Liver (tissue), 9 donors: ENCODE measurements around the gene DDX50. TPM values are rescaled to one million over a fixed set of nuclear protein-coding genes. Genes with fewer than 3 reads are reported as not detected.
A peak's percentile ranks its signal among the peaks of the same experiment; 100 is the strongest.

Experiments used
- DNase-seq: peaks from one replicate; pipeline ENCODE4 v3.0.0-alpha.2; 2017; ENCODE audit warnings: low spot score
- H3K27ac ChIP-seq, 2 donors: one replicate each; pipeline ENCODE4 v1.7.0; 2013; ENCODE audit warnings: inconsistent platforms in 2 of 2, low read length in 2 of 2, control low read depth in 1 of 2, low read depth in 1 of 2, mild to moderate bottlenecking in 1 of 2
- H3K27me3 ChIP-seq, 4 donors: one replicate each; pipeline versions ENCODE4 v1.6.1 to v1.7.0; 2013; ENCODE audit warnings: low read length in 3 of 4, inconsistent platforms in 1 of 4, mild to moderate bottlenecking in 1 of 4, moderate library complexity in 1 of 4; ENCODE audit not compliant: control insufficient read depth in 4 of 4, insufficient read depth in 4 of 4
- H3K36me3 ChIP-seq, 4 donors: one replicate each; pipeline versions ENCODE4 v1.6.1 to v1.7.0; 2013; ENCODE audit warnings: low read length in 3 of 4, mild to moderate bottlenecking in 3 of 4, low read depth in 1 of 4, moderate library complexity in 1 of 4; ENCODE audit not compliant: control insufficient read depth in 4 of 4, insufficient read depth in 3 of 4
- H3K4me1 ChIP-seq, 4 donors: one replicate each; pipeline versions ENCODE4 v1.6.1 to v1.7.0; 2013; ENCODE audit warnings: low read length in 3 of 4, mild to moderate bottlenecking in 3 of 4, moderate library complexity in 1 of 4; ENCODE audit not compliant: control insufficient read depth in 4 of 4, insufficient read depth in 4 of 4
- H3K4me3 ChIP-seq, 3 donors: one replicate each; pipeline versions ENCODE4 v1.6.1 to v1.7.0; 2013; ENCODE audit warnings: low read length in 3 of 3, control low read depth in 1 of 3, low read depth in 1 of 3, mild to moderate bottlenecking in 1 of 3
- H3K9ac ChIP-seq, 2 donors: one replicate each; pipeline ENCODE4 v1.7.0; 2013; ENCODE audit warnings: low read length in 2 of 2, mild to moderate bottlenecking in 2 of 2, moderate library complexity in 2 of 2, control low read depth in 1 of 2, low read depth in 1 of 2
- H3K9me3 ChIP-seq, 4 donors: one replicate each; pipeline versions ENCODE4 v1.6.1 to v1.7.0; 2013; ENCODE audit warnings: low read length in 3 of 4; ENCODE audit not compliant: control insufficient read depth in 4 of 4
- ATF3 ChIP-seq: IDR thresholded peaks from 2 replicates; pipeline ENCODE4 v1.6.1; 2016; ENCODE audit warnings: antibody characterized with exemption
- CTCF ChIP-seq: fragments of 150-350 bp; IDR thresholded peaks from 2 replicates; pipeline ENCODE4 v1.5.1; 2017; ENCODE audit warnings: improper control_type of control experiment, low read depth, low read length; ENCODE audit not compliant: missing input control
- EGR1 ChIP-seq, 2 donors: IDR thresholded peaks; 2 replicates each; pipeline ENCODE4 v1.6.1; 2016 to 2018; ENCODE audit warnings: antibody characterized with exemption in 2 of 2, low read depth in 2 of 2
- FOXA1 ChIP-seq: IDR thresholded peaks from 2 replicates; pipeline ENCODE4 v1.6.1; 2016; ENCODE audit warnings: antibody characterized with exemption
- FOXA2 ChIP-seq: IDR thresholded peaks from 2 replicates; pipeline ENCODE4 v1.6.1; 2016; ENCODE audit warnings: antibody characterized with exemption
- GABPA ChIP-seq, 2 donors: IDR thresholded peaks in 1 of 2; conservative IDR thresholded peaks in 1 of 2; 2 replicates each; pipeline ENCODE4 v1.6.1; 2016; ENCODE audit warnings: antibody characterized with exemption in 2 of 2, mild to moderate bottlenecking in 1 of 2, moderate library complexity in 1 of 2
- HNF4A ChIP-seq, 2 donors: conservative IDR thresholded peaks; 2 replicates each; pipeline ENCODE4 v1.6.1; 2016; ENCODE audit warnings: antibody characterized with exemption in 2 of 2, mild to moderate bottlenecking in 2 of 2
- HNF4G ChIP-seq: IDR thresholded peaks from 2 replicates; pipeline ENCODE4 v1.6.1; 2016; ENCODE audit warnings: antibody characterized with exemption
- JUND ChIP-seq, 2 donors: IDR thresholded peaks; 2 replicates each; pipeline ENCODE4 v1.6.1; 2016; ENCODE audit warnings: antibody characterized with exemption in 2 of 2
- MAX ChIP-seq: IDR thresholded peaks from 2 replicates; pipeline ENCODE4 v1.6.1; 2016; ENCODE audit warnings: antibody characterized with exemption
- NR2F2 ChIP-seq: IDR thresholded peaks from 2 replicates; pipeline ENCODE4 v1.6.1; 2016; ENCODE audit warnings: antibody characterized with exemption
- RAD21 ChIP-seq, 2 donors: IDR thresholded peaks; 2 replicates each; pipeline ENCODE4 v1.6.1; 2016; ENCODE audit warnings: antibody characterized with exemption in 2 of 2, mild to moderate bottlenecking in 2 of 2
- REST ChIP-seq: IDR thresholded peaks from 2 replicates; pipeline ENCODE4 v1.6.1; 2016; ENCODE audit warnings: antibody characterized with exemption, mild to moderate bottlenecking
- RXRA ChIP-seq, 2 donors: IDR thresholded peaks; 2 replicates each; pipeline ENCODE4 v1.6.1; 2017 to 2018; ENCODE audit warnings: antibody characterized with exemption in 2 of 2, mild to moderate bottlenecking in 1 of 2
- SP1 ChIP-seq: IDR thresholded peaks from 2 replicates; pipeline ENCODE4 v1.6.1; 2018; ENCODE audit warnings: antibody characterized with exemption, mild to moderate bottlenecking
- TAF1 ChIP-seq: conservative IDR thresholded peaks from 2 replicates; pipeline ENCODE4 v1.6.1; 2016; ENCODE audit warnings: antibody characterized with exemption, mild to moderate bottlenecking
- YY1 ChIP-seq: IDR thresholded peaks from 2 replicates; pipeline ENCODE4 v1.6.1; 2016; ENCODE audit warnings: antibody characterized with exemption, mild to moderate bottlenecking
- ZBTB33 ChIP-seq: IDR thresholded peaks from 2 replicates; pipeline ENCODE4 v1.6.1; 2016; ENCODE audit warnings: antibody characterized with exemption
- WGBS: extraction: QIAGEN DNeasy Blood & Tissue Kit; methylation state at CpG from one replicate; pipeline ENCODE4 v1.1.7; 2013; 5-methylcytosine and 5-hydroxymethylcytosine counted together
- polyA plus RNA-seq, 2 donors: library from polyadenylated mRNA; stranded (reverse) in 1 of 2; unstranded in 1 of 2; fragments of 200-250 nt in 1 of 2; fragments of >200 nt in 1 of 2; fragmentation: Nextera tagmentation in 1 of 2; extraction: Ambion mirVana in 1 of 2; gene quantifications; one replicate each; pipeline versions ENCODE4 v1.2.1 to v1.2.3, GENCODE V29; 2013 to 2015
- total RNA-seq, 2 donors: library from RNA; depleted of rRNA; stranded (reverse); fragments of >200 nt; gene quantifications; one replicate each; pipeline ENCODE4 v1.2.3, GENCODE V29; 2014
- donor health status: healthy.
- donor health status: healthy.
- donor health status: healthy.
- donor health status: healthy.
- donor health status: healthy.

Gene DDX50
- total RNA-seq, result 10 to 100 TPM; 13.0 to 18.8 TPM
- polyA plus RNA-seq, result 1 to 10 TPM; 7.0 to 8.0 TPM

GRCh38 chr10:68901105-68901927, at the start of gene DDX50:
Gene DDX50, plus strand, starts transcription at chr10:68901315. Its CDS starts 70 bp downstream, at chr10:68901385.
- under 1% methylated on average over 47 of the region's 47 CpGs for WGBS
- DNase-seq, result peak; percentile 94
- Histone ChIP-seq H3K36me3 (no peaks in the 10 kb centered on the region), H3K4me3 (peak within 1 kb of the TSS; percentile 84 to 95 (median 88)), H3K9ac (peak within 1 kb of the TSS; percentile 85 to 93), H3K9me3 (no peaks in the 10 kb centered on the region), H3K27me3 (no peaks in the 10 kb centered on the region), H3K27ac (peak within 1 kb of the TSS; percentile 97 to 99), H3K4me1 (peaks cover 0 to 20% (median 13%) of the 10 kb centered on the region in 4 donors)
- TF ChIP-seq REST (no peak), JUND (IDR thresholded peaks at IDR 0.05) (peak in 1 of 2 donors; percentile 13), NR2F2 (no peak), RAD21 (IDR thresholded peaks at IDR 0.05) (peak in 1 of 2 donors; percentile 30), SP1 (peak; percentile 76), MAX (peak; percentile 62), YY1 (peak; percentile 83), ZBTB33 (no peak), RXRA (IDR thresholded peaks at IDR 0.05) (peak in 1 of 2 donors; percentile 36), EGR1 (IDR thresholded peaks at IDR 0.05; ENCODE audit: low read depth in 2 of 2) (peak; percentile 61 to 91), HNF4G (no peak), FOXA2 (no peak), FOXA1 (peak; percentile 44), CTCF (peak; percentile 20), ATF3 (no peak), TAF1 (no peak), HNF4A (conservative IDR thresholded peaks at IDR 0.05) (peak in 1 of 2 donors; percentile 16), GABPA (IDR thresholded peaks at IDR 0.05 in 1 of 2, conservative IDR thresholded peaks at IDR 0.05 in 1 of 2) (peak; percentile 88 to 97)
